NCI-H2171 treated with DMSO at 0.1 percent for 48 hours (cell line): ENCODE measurements around the gene HNRNPM.
"Not testable (repeated sequence)": the region's sequence is repeated elsewhere in the genome, so short reads cannot be mapped to it uniquely, and the experiment has no call there.

Source experiments
- DNase-seq: peaks from one replicate; lab custom pipeline; 2025; lab: John Stamatoyannopoulos, UW

The HNRNPM gene

GRCh38 chr19:8511573-8512101, 66.9 kb downstream of the HNRNPM start:
- no peak for DNase-seq

GRCh38 chr19:8512115-8512967, 67.6 kb downstream of the HNRNPM start:
- DNase-seq = no peak

- no peak for DNase-seq
Measured at GRCh38 chr19:8513036-8513686, 68.4 kb downstream of the HNRNPM start.

GRCh38 chr19:8513687-8514504, 69.1 kb downstream of the HNRNPM start, which contains the start of gene ZNF414:
ZNF414 (minus strand) TSS chr19:8514167; CDS start chr19:8514046, 121 bp downstream.
- DNase-seq = peak; percentile 95

- DNase-seq = not testable (repeated sequence)
Measured at GRCh38 chr19:8514505-8515009, 69.8 kb downstream of the HNRNPM start.

- no peak for DNase-seq
Measured at GRCh38 chr19:8515317-8515716, 70.5 kb downstream of the HNRNPM start.

GRCh38 chr19:8517551-8518442, 73.0 kb downstream of the HNRNPM start:
- DNase-seq = no peak

GRCh38 chr19:8518536-8518935, 73.8 kb downstream of the HNRNPM start:
- DNase-seq = no peak

- DNase-seq = no peak
Measured at GRCh38 chr19:8519388-8519787, 74.6 kb downstream of the HNRNPM start.

GRCh38 chr19:8525401-8525684, 80.6 kb downstream of the HNRNPM start:
- no peak for DNase-seq

- peak; percentile 67 for DNase-seq
Measured at GRCh38 chr19:8526345-8527091, 81.7 kb downstream of the HNRNPM start.

GRCh38 chr19:8528500-8528899, 83.7 kb downstream of the HNRNPM start:
- no peak for DNase-seq

- no peak for DNase-seq
Measured at GRCh38 chr19:8529369-8530006, 84.7 kb downstream of the HNRNPM start.

GRCh38 chr19:8530061-8530679, 85.4 kb downstream of the HNRNPM start:
- DNase-seq = no peak

- no peak for DNase-seq
Measured at GRCh38 chr19:8531470-8531869, 86.7 kb downstream of the HNRNPM start.

- no peak for DNase-seq
Measured at GRCh38 chr19:8532225-8532624, 87.5 kb downstream of the HNRNPM start.

- DNase-seq = no peak
Measured at GRCh38 chr19:8536282-8536681, 91.5 kb downstream of the HNRNPM start.

- no peak for DNase-seq
Measured at GRCh38 chr19:8537099-8537498, 92.3 kb downstream of the HNRNPM start.
